CD4-positive, alpha-beta T cell treated with Interferon gamma for 1 hour (primary cell): ENCODE measurements around the gene COQ10A.
A peak's percentile ranks its signal among the peaks of the same experiment; 100 is the strongest.
"Not testable (repeated sequence)": the region's sequence is repeated elsewhere in the genome, so short reads cannot be mapped to it uniquely, and the experiment has no call there.

Experiments
- DNase-seq: peaks from one replicate; pipeline ENCODE4 v3.0.0-alpha.2; 2020

COQ10A gene

DNA sequence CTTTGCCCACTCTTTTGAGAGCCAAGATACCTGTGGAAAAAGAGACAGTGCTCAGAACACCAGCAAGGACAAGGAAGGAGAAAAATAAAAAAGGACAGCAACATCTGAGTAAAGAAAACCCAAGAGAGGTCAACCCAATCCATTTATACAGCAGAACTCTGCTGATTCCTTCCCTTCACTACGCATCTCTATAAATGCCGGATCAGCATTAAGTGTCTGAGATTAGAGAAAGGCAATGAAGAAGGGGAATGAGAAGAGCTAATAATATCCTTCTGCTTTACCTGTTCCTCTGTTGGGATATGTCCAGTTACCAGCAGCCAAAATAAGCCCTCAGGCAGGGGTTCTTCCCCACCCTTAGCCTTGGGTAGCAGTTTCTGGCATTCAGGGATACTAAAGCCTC lies 15.8 kb downstream of the COQ10A start:
- DNase-seq: no peak

DNA sequence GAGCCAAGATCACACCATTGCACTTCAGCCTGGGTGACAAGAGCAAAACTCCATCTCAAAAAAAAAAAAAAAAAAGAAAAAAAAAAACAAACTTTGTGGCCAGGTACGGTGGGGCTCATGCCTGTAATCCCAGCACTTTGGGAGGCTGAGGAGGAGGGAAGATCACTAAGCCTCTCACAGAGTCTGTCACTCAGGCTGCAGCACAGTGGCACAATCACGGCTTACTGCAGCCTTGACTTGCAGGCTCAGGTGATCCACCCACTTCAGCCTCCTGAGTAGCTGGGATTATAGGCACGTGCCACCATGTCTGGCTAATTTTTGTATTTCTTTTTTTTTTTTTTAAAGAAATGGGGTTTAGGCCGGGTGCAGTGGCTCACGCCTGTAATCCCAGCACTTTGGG lies 17.5 kb downstream of the COQ10A start:
- not testable (repeated sequence) for DNase-seq

DNA sequence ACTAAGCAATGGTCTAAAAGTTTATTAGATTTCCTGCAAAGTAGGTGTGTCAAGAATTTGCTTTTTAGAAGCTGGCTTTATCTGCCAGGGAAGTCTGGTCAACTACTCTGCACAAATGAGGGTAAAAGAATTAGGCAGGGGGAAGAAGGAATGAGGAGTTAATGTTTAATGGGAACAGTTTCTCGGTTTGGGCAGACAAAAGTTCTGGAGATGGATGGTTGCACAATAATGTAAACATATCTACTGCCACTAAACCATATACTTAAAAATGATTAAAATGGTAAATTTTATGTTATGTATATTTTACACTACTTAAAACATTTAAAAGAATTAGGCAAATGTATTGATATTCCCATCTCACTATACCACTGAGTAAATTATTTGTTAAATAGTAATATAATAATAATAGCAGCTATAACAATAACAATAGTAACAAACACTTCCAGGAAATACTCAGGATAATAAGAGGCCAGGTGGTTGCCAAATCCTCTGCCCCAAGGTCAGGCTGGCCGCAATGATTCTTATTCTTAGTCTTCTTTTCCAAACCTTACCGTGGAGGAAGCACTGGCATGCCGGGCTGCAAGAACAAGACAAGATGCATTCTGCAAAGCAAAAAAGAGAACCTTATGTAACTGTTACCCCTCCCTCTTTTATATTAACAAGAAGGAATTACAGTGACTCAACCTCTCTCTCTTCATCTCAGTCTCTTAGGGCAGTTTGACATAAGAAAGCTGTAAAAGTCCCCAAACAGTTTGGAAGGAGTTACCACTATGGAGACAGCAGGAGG lies 19.5 kb downstream of the COQ10A start:
- no peak for DNase-seq

DNA sequence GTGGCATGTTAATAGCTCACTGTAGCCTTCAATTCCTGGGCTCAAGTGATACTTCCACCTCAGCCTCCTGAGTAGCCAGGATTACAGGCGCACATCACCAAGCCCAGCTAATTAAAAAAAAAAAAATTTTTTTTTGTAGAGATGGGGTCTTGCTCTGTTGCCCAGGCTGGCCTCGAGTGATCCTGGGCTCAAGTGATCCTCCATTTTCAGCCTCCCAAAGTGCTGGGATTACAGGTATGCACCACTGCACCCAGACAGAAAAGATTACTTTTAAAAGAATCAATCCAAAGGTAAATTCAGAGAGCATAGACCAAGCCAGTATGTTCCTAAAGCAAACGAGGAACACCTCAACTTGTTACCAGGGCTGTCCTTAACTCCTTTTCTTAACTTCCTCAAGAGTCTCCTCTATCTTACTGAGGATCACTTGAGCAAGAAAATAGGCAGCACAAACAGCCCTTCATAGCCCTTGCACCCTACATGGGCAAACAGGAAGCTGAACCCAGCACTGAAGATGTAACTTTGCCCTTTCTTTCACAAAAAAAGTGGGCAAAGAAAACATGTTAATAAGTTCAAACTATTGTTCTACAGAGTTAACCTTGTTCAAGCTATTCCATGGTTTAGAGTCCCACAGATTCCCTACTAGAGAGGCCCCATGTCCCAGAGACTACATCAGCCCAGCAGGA lies 22.1 kb downstream of the COQ10A start:
- no peak for DNase-seq

DNA sequence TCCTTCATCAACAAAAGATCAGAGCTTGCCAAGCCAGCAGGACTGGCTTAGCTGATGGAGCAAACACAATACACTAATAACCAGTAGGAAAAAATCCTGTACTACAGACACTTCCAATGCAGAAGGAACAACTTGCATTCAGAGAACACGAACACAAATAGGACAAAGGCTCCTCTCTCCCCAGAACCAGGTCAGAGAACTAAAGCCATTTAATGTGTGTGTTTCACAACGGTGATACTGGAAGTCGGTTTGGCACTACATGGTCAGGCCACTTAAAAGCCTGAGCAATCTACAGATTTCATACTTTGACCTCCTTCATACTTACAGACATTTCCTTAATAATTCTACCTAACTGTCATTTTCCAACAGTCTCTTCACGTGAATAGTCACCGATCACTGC lies 27.1 kb downstream of the COQ10A start:
- no peak for DNase-seq

DNA sequence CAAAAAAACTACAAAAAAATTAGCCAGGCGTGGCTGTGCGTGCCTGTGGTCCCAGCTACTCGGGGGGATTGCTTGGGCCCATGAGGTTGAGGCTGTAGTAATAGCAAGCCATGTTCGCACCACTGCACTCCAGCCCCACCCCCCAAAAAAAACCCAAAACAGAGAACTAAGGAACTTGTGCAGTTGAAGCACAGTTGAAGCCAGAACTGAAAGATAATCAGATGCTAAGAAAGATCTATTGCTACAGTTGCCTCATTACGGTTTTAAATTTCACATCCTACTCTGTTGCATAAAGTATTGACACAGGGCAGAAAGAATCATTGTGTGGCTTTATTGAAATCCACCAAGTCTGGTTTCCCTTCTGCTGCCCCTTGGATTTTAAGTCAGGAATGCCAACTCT lies 29.6 kb downstream of the COQ10A start:
- no peak for DNase-seq

DNA sequence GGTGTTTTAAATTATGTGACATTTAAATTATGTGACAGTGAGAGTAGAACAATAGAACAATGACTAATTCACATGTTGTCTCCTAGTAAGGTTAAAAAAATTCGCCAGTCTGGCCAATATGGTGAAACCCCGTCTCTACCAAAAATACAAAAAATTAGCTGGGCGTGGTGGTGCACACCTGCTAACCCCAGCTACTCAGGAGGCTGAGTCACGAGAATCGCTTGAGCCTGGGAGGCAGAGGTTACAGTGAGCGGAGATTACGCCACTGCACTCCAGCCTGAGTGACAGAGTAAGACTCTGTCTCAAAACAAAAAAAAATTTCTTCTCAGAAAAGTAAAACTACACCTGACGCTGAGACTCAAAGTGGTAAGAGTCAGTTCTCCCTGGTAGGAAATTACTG lies 30.7 kb downstream of the COQ10A start:
- no peak for DNase-seq

DNA sequence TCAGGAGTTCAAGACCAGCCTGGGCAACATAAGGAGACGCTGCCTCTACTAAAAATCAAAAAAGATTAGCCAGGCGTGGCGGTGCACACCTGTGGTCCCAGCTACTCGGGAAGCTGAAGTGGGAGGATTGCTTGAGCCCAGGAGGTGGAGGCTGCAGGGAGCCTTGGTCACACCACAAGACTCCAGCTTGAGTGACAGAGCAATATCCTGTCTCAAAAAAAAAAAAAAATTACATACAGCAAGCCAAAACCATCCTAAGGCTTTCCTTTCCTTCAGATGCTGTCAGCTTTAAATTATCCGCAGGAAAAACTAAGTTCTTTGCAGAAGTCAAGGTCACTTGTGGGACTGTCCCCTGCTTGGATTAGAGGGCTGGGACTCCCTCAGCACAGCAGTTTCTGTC lies 32.1 kb downstream of the COQ10A start:
- DNase-seq: no peak

DNA sequence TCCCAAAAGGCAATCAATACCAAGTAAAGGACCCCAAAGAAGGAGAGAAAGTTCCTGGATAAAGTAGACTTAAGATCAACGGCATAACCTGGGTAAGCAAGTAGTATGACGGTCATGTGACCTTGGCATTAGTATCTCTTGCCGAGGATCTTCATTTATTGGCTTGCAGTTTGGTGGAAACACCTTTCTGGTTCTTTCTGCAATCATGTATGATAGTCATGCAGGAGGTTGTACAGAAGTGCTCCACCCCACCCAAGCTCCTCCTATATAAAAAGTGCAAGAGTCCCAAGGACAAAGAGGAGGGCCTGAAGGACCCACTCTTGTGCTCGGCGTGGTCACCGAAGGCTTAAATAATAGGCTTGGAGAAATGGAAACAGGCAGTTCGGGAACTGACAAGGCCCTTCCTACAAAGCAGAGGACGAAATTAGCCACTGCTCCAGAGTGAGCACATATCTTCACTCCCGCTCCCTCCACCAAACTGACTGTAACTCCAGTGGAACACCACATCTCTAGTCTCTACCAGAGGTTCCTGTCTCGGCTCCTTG lies 32.6 kb downstream of the COQ10A start:
- DNase-seq: no peak

DNA sequence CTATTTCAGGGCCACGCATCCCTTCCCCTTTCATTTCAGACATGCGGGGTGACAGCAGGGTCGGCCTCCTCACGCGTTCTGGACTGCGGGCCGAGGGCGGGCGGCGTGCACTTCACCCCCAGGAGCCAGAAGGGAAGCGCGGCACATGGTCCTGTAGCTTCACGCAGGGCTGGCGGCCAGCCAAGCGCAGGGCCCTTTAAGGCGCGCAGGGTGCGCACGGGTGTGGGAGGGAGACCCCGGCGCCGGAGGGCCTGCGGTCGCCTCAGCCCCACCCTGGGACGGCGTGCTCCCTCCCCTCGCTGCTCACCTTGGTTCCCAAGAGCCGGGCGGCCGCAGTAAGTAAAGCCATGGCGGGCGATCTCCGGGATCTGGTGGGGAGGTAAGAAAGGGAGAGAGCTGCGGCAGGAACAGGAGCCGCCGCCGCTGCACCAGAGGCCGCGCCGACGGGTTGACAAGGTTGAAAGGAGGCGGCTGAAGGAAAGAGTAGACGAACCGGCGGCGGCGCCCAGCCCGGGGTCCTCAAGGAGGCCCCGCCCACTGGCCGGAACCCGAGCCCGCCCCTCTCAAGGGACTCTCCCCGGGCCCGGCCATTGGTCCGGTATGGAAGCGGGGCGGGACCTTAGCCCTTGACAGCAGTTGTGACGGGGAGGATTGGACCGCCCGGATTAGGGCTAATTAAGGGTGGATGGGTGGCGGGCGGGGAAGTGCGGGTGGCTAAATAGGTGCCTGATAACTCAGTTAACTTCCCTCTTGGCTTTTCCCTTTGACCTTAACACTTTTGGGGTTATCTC lies 33.3 kb downstream of the COQ10A start, which contains the start of gene CS:
Gene CS (minus strand): TSS at position 478 of the 791 bp plus-strand sequence. CDS start 129 bp downstream, at position 349.
- peak; percentile 99 for DNase-seq

DNA sequence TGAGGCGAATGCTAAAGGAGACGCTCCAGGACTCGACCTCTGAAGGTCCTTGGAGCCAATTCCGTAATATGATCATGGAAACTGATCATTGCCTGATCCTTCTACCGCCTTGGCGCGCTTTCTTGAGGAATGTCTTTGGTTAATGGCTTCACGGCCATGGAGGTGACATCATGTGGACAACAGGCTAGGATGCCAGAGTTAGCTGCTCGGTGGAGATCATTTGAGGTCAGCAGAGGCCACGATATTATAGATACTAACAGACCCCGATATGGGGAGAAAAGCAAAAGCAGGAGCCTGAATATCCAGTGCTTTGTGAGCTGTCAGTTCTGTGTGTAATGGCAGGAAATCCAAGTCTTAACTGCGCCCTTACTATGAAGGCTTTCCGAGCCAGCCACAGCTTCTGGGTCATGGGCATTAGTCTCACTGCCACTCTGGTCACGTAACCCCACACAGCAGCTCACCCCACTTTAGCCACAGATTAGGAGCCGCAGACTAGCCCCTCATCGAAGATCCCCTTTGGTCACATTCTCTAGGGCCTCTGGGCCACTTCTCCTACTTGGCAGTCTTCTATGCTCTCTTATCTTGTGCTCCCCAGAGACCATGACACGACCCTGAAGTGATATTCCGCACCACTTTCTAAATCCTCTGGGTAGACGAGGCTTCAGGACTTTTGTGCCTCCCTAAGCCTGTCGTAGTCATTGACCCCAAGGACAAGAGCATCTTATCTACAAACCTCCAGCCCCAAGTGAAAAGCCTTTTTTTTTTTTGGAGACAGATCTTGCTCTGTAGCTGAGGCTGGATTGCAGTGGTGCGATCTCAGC lies 34.1 kb downstream of the COQ10A start:
- no peak for DNase-seq

DNA sequence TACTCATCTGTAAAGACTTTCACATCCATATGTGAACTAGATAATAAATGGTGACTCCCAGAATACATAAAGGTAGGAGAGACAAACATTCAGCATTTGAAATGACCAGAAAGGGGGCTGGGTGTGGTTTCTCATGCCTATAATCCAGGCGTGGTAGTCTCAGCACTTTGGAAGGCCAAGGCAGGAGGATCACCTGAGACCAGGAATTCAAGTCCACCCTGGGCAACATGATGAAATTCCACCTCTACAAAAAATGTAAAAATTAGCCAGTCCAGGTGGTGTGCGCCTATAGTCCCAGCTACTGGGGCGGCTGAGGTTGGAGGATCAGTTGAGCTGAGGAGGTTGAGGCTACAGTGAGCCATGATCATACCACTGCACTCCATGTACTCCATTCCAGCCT lies 37.5 kb downstream of the COQ10A start:
- DNase-seq: no peak

DNA sequence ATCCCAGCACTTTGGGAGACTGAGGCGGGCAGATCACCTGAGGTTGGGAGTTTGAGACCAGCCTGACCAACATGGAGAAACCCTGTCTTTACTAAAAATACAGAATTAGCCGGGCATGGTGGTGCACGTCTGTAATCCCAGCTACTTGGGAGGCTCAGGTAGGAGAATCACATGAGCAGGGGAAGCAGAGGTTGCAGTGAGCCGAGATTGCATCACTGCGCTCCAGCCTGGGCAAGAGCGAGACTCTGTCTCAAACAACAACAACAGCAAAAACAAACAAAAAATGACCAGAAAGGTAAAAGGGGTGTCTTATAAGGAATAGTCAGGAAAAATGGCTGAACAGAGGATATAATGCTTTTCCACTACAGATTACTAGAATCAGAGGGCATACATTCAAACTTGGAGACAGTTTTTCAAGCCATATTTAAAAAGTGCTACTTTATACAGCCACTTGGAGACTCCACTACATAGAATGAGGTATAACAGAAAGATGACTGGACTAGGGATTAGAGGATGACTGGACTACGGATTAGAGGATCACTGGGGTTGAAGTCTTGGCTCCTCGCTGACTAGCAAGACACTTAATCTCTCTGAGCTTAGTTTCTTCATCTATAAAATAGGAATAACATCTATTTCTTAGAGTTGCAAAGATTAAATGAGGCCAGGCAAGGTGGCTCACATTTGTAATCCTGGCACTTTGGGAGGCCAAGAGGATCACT lies 38.3 kb downstream of the COQ10A start:
- no peak for DNase-seq

DNA sequence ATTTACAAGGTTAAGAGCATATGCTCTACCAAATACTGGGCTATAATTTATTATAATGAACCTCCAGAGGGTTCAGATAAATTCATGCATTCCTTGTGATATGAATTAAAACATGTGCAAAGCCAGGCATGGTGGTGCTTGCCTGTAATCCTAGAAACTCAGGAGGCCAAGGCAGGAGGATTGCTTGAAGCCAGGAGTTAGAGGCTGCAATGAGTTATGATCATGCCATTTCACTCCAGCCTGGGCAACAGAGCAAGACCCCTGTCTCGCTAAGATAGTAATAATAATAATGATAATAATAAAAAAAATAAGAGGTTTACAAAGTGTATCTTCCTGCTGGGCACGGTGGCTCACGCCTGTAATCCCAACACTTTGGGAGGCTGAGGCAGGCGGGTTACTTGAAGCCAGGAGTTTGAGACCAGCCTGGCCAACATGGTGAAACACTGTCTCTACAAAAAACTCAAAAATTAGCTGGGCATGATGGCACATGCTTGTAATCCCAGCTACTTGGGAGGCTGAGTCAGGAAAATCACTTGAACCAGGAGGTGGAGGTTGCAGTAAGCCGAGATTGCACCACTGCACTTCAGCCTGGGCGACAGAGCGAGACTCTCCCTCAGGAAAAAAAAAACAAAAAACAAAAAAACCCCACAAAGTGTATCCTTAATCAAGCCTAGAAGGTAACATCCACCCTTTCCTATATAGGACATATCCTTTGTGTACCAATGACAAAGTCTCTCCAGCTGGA lies 40.7 kb downstream of the COQ10A start:
- no peak for DNase-seq

DNA sequence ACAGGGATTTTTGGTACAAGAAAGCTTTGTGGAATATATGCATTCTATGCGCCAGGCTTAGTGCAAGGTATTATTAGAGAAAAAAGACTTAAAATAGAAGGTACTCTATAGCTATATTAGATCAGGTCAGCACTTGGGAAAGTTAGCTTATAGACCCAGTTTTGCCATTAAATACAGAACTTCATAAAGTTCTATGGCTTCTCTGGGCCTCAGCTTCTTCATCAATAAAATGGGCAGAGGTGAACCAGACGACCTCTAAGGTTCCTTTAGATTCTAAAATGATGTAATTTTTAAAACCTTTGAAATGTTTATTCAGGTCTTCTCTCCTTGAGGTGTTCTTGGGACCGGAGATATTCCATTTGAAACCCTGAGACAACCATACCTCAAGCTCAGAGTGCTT lies 42.0 kb downstream of the COQ10A start:
- DNase-seq: no peak

DNA sequence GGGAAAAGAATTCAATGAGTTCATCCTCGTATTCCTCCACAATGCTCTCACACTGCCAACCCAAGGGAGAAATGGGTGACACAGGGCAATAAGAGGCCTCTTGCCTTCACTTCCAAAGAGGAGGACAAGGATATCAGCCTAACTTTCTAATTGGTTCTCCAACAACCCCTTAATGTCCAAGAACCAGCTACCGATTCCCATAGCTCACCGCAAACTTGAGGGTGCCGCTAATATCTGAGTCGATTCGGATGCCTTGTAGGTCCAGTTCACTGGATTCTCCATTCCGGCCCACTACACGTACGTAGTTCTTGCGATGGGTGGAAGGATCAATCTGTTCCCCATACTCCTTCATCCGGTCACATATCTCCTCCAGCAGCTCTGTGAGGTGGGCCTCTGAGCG lies 44.3 kb downstream of the COQ10A start:
- no peak for DNase-seq

DNA sequence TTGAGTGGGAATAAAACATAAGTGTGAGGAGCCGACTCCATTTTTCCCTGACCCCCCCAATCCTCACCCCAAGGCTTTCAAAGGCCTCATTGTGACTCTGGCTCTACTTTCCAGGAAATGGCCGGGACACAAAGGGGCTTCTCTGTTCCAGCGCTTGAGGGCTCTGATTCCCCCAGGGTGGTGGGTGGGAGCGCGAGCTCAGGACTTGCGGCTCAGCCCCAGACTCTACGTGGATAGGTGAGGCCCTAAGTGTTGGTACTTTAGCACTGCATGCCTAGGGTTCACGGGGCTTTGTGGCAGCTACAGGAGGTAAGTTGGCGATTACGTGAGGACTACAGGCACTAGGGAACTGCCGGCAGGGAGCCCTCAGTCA lies 48.5 kb downstream of the COQ10A start:
- DNase-seq: no peak

DNA sequence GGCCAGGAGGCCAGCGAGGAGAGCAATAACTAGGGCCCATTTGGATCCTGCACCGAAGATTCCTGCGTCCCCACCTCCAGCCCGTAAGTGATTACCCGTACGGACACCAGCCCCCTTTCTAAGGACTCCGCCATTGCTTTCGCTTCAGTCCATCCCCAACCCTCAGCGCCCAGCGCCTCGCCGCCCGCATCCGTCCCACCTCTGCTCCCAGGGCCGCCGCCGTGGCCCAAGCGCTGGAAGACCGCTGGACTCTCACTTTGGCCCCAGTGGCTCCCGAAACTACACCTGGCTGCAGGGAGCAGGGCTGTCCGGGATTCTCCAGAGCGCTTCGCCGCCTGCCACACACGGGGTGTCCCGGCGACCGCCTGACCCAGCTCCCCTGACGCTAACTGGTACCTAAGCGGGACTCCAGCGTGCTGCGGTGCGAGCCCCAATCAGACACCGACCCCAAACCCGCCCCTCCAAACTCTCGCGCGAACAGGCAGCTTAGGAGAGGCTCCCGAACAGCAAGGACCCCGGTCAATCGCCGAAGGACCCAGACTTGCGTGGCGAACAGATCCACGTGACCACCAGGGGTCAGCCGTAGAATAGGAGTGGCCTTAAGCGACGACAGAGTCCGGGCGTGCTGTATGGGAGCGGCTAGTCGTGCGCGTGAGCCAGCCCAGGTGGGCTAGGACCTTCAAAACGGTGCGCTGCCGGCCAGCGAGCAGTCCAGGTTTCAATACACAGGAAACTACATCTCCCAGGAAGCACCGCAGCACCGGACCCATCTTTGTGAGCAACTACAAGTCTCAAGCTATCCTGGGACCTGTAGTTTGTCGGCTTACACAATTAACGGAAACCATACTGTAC lies 49.1 kb downstream of the COQ10A start, which contains the start of gene CNPY2:
Gene CNPY2 (minus strand): TSS at position 367 of the 852 bp plus-strand sequence. CDS start 771 bp downstream, outside the sequence.
- DNase-seq: peak; percentile 95

DNA sequence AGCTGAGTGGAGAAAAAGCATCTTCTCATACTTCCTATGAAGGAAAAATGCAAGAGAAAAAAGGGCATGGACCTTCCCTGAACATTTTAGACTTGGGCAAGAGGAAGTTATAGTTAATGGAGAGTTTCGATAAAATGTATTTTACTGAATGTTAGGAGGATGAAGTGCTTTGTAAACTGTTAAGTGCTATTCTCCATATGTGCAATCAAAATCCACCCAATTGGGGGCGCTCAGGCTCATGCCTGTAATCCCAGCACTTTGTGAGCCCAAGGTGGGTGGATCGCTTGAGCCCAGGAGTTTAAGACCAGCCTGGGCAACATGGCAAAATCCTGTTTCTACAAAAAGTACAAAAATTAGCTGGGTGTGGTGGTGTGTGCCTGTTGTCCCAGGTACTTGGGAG lies 50.9 kb downstream of the COQ10A start:
- no peak for DNase-seq
